Mesothelial cell of epicardium (in vitro differentiated cells): Measurements from ENCODE around the gene CDC27. TPM values are rescaled to one million over a fixed set of nuclear protein-coding genes. Genes with fewer than 3 reads are reported as not detected.

ENCODE experiments used
- DNase-seq, 2 experiments: peaks; one replicate each; pipeline ENCODE4 v3.0.0; 2021; ENCODE audit warnings: low spot score in 2 of 2; ENCODE audit not compliant: unreplicated experiment in 2 of 2
- H3K27ac Mint-ChIP-seq: 2 replicates; pipeline ENCODE4 v1.8.0; 2021; ENCODE audit warnings: mixed read lengths
- H3K27me3 Mint-ChIP-seq: 2 replicates; pipeline ENCODE4 v1.8.0; 2021; ENCODE audit warnings: low read depth, mixed read lengths
- H3K36me3 Mint-ChIP-seq: 2 replicates; pipeline ENCODE4 v1.8.0; 2021; ENCODE audit warnings: mixed read lengths
- H3K4me1 Mint-ChIP-seq: 2 replicates; pipeline ENCODE4 v1.8.0; 2021; ENCODE audit warnings: mixed read lengths
- H3K4me3 Mint-ChIP-seq: 2 replicates; pipeline ENCODE4 v1.8.0; 2021; ENCODE audit warnings: mild to moderate bottlenecking, moderate library complexity, mixed read lengths
- H3K9me3 Mint-ChIP-seq: 2 replicates; pipeline ENCODE4 v1.8.0; 2021; ENCODE audit warnings: mixed read lengths
- CTCF ChIP-seq: fragments of 200-600 bp; sonication (generic); IDR thresholded peaks from one replicate; pipeline ENCODE4 v1.5.0; 2021; ENCODE audit warnings: antibody characterized with exemption; ENCODE audit not compliant: unreplicated experiment
- total RNA-seq: library from RNA; stranded (reverse); gene quantifications from 3 replicates; pipeline ENCODE4 v1.2.1, GENCODE V29; 2021

CDC27 gene
- total RNA-seq, 1 donor from 2014 or later, result 91.4 TPM

DNA sequence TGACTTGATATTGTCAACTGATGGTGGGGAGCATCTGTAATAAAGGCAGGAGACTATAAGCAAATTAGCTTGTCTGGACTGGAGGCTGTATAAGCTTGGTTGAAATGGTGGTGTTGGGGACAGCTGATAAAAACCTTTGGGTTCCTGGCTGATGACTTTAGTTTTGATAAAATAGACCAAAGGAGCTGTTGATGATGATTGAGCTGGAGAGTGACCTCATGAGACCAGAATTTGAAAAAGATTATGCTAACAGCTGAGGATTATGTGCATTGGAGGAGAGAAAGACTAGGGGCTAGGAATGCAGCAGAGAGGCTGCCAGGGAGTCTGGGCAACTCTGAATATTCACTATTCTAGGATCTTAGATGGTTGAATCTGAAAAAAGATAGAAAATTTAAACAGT lies 8.7 kb upstream of the CDC27 start:
- TF ChIP-seq CTCF, result no peak
- no peak for DNase-seq
- peaks cover 16% of the 10 kb centered on the region for H3K9me3 Mint-ChIP-seq
- no peak overlapping the region for H3K27ac Mint-ChIP-seq
- H3K4me1 Mint-ChIP-seq, result no peaks in the 10 kb centered on the region
- no peak overlapping the region for H3K4me3 Mint-ChIP-seq
- no peaks in the 10 kb centered on the region for H3K27me3 Mint-ChIP-seq
- H3K36me3 Mint-ChIP-seq, result no peaks in the 10 kb centered on the region

DNA sequence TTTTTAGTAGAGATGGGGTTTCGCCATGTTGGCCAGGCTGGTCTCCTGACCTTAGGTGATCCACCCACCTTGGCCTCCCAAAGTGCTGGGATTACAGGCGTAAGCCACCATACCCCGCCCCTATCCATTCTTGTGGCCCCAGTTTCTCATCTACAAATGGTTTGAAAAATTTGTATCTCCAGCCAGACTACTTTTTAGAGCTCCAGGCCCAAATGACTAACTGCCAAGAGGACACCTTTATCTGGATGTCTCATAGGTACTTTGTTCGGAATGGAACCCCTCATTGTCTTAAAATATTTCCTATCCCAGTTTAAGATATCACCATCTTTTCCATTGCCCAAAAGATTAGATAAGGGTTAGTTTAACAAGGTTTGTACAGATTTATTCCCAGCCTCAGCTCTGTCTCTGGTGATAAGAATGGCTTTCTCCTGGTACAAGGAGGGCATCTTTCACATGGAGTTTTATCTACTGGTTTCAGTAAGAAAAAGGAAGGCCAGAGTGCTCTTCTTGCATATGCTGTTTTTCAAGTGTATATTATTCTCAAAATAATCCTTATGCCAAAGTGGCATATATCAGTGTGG lies 4.9 kb upstream of the CDC27 start:
- Mint-ChIP-seq H3K4me1 (peaks cover 8% of the 10 kb centered on the region), H3K36me3 (no peaks in the 10 kb centered on the region), H3K27ac (no peak overlapping the region), H3K27me3 (no peaks in the 10 kb centered on the region), H3K4me3 (no peak overlapping the region), H3K9me3 (peaks cover 16% of the 10 kb centered on the region)
- TF ChIP-seq CTCF, result no peak
- no peak for DNase-seq

- H3K4me3 Mint-ChIP-seq, result no peak overlapping the region
- no peaks in the 10 kb centered on the region for H3K27me3 Mint-ChIP-seq
- no peaks in the 10 kb centered on the region for H3K36me3 Mint-ChIP-seq
- TF ChIP-seq CTCF, result no peak
- peaks cover 16% of the 10 kb centered on the region for H3K9me3 Mint-ChIP-seq
- H3K4me1 Mint-ChIP-seq, result peaks cover 13% of the 10 kb centered on the region
- no peak for DNase-seq
- H3K27ac Mint-ChIP-seq, result no peak overlapping the region
Observed at GRCh38 chr17:47192554-47192953, 3.5 kb upstream of the CDC27 start.

- DNase-seq, result no peak
- H3K27me3 Mint-ChIP-seq, result no peaks in the 10 kb centered on the region
- H3K36me3 Mint-ChIP-seq, result no peaks in the 10 kb centered on the region
- no peak overlapping the region for H3K4me3 Mint-ChIP-seq
- peaks cover 12% of the 10 kb centered on the region for H3K9me3 Mint-ChIP-seq
- TF ChIP-seq CTCF, result no peak
- peaks cover 23% of the 10 kb centered on the region for H3K4me1 Mint-ChIP-seq
- H3K27ac Mint-ChIP-seq, result no peak overlapping the region
Observed at GRCh38 chr17:47190770-47191169, 1.7 kb upstream of the CDC27 start.

GRCh38 chr17:47190243-47190642 lies 1.1 kb upstream of the CDC27 start:
- H3K27me3 Mint-ChIP-seq, result no peaks in the 10 kb centered on the region
- no peak for DNase-seq
- no peak for TF ChIP-seq CTCF
- no peaks in the 10 kb centered on the region for H3K36me3 Mint-ChIP-seq
- peak overlapping the region; percentile 95 for H3K4me3 Mint-ChIP-seq
- H3K27ac Mint-ChIP-seq, result no peak overlapping the region
- H3K9me3 Mint-ChIP-seq, result peaks cover 8% of the 10 kb centered on the region
- H3K4me1 Mint-ChIP-seq, result peaks cover 24% of the 10 kb centered on the region

- Mint-ChIP-seq H3K36me3 (no peaks in the 10 kb centered on the region), H3K4me3 (peak overlapping the region; percentile 95), H3K9me3 (peaks cover 8% of the 10 kb centered on the region), H3K4me1 (peaks cover 25% of the 10 kb centered on the region), H3K27me3 (no peaks in the 10 kb centered on the region), H3K27ac (peak overlapping the region; percentile 98)
- DNase-seq, result no peak
- no peak for TF ChIP-seq CTCF
Observed at GRCh38 chr17:47189732-47190237, 690 bp upstream of the CDC27 start.
